A549 (cell line): ENCODE data around the gene AUTS2. TPM values are rescaled to one million over a fixed set of nuclear protein-coding genes. Genes with fewer than 3 reads are reported as not detected.

Experiments used
- ATAC-seq, 2 experiments: fragments of 200-7000 bp in 1 of 2; fragments of >200 bp in 1 of 2; cut with Nextera tagmentation in 1 of 2; cut with Tn5 transposase in 1 of 2; 3 replicates each; pipeline versions ENCODE4 v1.8.0 to v1.9.1; 2018 to 2020; ENCODE audit warnings: mild to moderate bottlenecking in 1 of 2, moderate library complexity in 1 of 2
- CTCF ChIA-PET: fragments of 300-600 bp; sonication (Branson Sonifier 250); formaldehyde crosslinking; extraction: SDS; loops from one replicate; lab custom pipeline; 2021; ENCODE audit warnings: antibody characterized with exemption, inconsistent platforms; lab: Yijun Ruan, JAX
- POLR2A ChIA-PET: fragments of 350-600 bp; formaldehyde crosslinking; extraction: SDS; loops from one replicate; lab custom pipeline; 2021; ENCODE audit warnings: antibody characterized with exemption, inconsistent platforms; lab: Yijun Ruan, JAX
- DNase-seq, 2 experiments: peaks; one replicate each; pipeline versions ENCODE4 v3.0.0 to v3.0.0-alpha.2; 2011 to 2016; ENCODE audit warnings: low read depth in 1 of 2, low spot score in 1 of 2
- FAIRE-seq: peaks from 2 replicates; lab custom pipeline; 2011; peaks lifted over from hg19 to GRCh38; lab: Jason Lieb, UNC
- H3K27ac ChIP-seq, 2 experiments: fragments of >200 bp; sonication (Bioruptor Twin); formaldehyde crosslinking; 3 replicates each; pipeline ENCODE4 v1.5.1; 2016 to 2017
- H3K4me1 ChIP-seq: fragments of >200 bp; sonication (Bioruptor Twin); formaldehyde crosslinking; 3 replicates; pipeline ENCODE4 v1.6.1; 2016
- H3K4me2 ChIP-seq: fragments of >200 bp; sonication (Bioruptor Twin); formaldehyde crosslinking; 3 replicates; pipeline ENCODE4 v1.6.1; 2016
- H3K4me3 ChIP-seq: fragments of >200 bp; sonication (Bioruptor Twin); formaldehyde crosslinking; 3 replicates; pipeline ENCODE4 v1.5.1; 2016
- H3K9me3 ChIP-seq: fragments of >200 bp; sonication (Bioruptor Twin); formaldehyde crosslinking; 3 replicates; pipeline ENCODE4 v1.6.1; 2016
- ATOH8 ChIP-seq: fragments of 250-450 bp; sonication (Bioruptor Pico); IDR thresholded peaks from 2 replicates; pipeline ENCODE4 v1.5.0; 2020; ENCODE audit warnings: low read depth, mild to moderate bottlenecking, moderate library complexity
- BCL3 ChIP-seq: fragments of >200 bp; sonication (Bioruptor Twin); formaldehyde crosslinking; IDR thresholded peaks from 3 replicates; pipeline ENCODE4 v1.6.1; 2016
- CBX2 ChIP-seq: fragments of 200-600 bp; sonication (generic); IDR thresholded peaks from 2 replicates; pipeline ENCODE4 v1.6.1; 2016; ENCODE audit warnings: low read depth, mild to moderate bottlenecking, borderline replicate concordance
- CBX8 ChIP-seq: fragments of 200-600 bp; sonication (generic); IDR thresholded peaks from 2 replicates; pipeline ENCODE4 v1.6.1; 2016
- CEBPB ChIP-seq, 2 experiments: fragments of >200 bp in 1 of 2; sonication (Bioruptor Twin) in 1 of 2; formaldehyde crosslinking in 1 of 2; IDR thresholded peaks; 2 replicates each; pipeline ENCODE4 v1.6.1; 2012 to 2016
- CHD4 ChIP-seq: fragments of 200-600 bp; sonication (generic); IDR thresholded peaks from 2 replicates; pipeline ENCODE4 v1.6.1; 2016; ENCODE audit warnings: antibody characterized with exemption, mild to moderate bottlenecking, borderline replicate concordance
- EHF ChIP-seq: fragments of 250-450 bp; sonication (Bioruptor Pico); IDR thresholded peaks from 2 replicates; pipeline ENCODE4 v1.5.0; 2020; ENCODE audit warnings: mild to moderate bottlenecking
- ESRRA ChIP-seq: fragments of 150-350 bp; IDR thresholded peaks from 2 replicates; pipeline ENCODE4 v1.6.1; 2014; ENCODE audit warnings: mild to moderate bottlenecking, low read length, borderline replicate concordance
- FOSB ChIP-seq: fragments of 250-450 bp; sonication (Bioruptor Pico); IDR thresholded peaks from 2 replicates; pipeline ENCODE4 v1.5.0; 2020; ENCODE audit warnings: mild to moderate bottlenecking, moderate library complexity
- FOXS1 ChIP-seq: fragments of 250-450 bp; sonication (Bioruptor Pico); IDR thresholded peaks from 2 replicates; pipeline ENCODE4 v1.5.0; 2020; ENCODE audit warnings: mild to moderate bottlenecking, moderate library complexity
- GATA3 ChIP-seq: IDR thresholded peaks from 2 replicates; pipeline ENCODE4 v1.6.1; 2012; ENCODE audit warnings: borderline replicate concordance
- HEYL ChIP-seq: fragments of 250-450 bp; sonication (Bioruptor Pico); IDR thresholded peaks from 2 replicates; pipeline ENCODE4 v1.8.0; 2021; ENCODE audit warnings: mild to moderate bottlenecking, moderate library complexity
- HOXA7 ChIP-seq: fragments of 250-450 bp; sonication (Bioruptor Pico); IDR thresholded peaks from 2 replicates; pipeline ENCODE4 v1.5.0; 2020; ENCODE audit warnings: mild to moderate bottlenecking, moderate library complexity
- HOXB13 ChIP-seq: fragments of 250-450 bp; sonication (Bioruptor Pico); IDR thresholded peaks from 2 replicates; pipeline ENCODE4 v1.5.0; 2020; ENCODE audit warnings: low read depth, mild to moderate bottlenecking, moderate library complexity
- MAFK ChIP-seq: fragments of 450-650 bp; IDR thresholded peaks from 2 replicates; pipeline ENCODE4 v1.6.1; 2014; ENCODE audit not compliant: partially characterized antibody
- MAX ChIP-seq: IDR thresholded peaks from 2 replicates; pipeline ENCODE4 v1.6.1; 2012
- MAZ ChIP-seq: fragments of 150-350 bp; IDR thresholded peaks from 2 replicates; pipeline ENCODE4 v1.6.1; 2014; ENCODE audit warnings: antibody characterized with exemption, low read depth, low read length, borderline replicate concordance
- MYC ChIP-seq: IDR thresholded peaks from 2 replicates; pipeline ENCODE4 v1.6.1; 2012; ENCODE audit warnings: mild to moderate bottlenecking, inconsistent platforms, low read length, improper control_type of control experiment, borderline replicate concordance
- NFE2L2 ChIP-seq: fragments of 150-350 bp; conservative IDR thresholded peaks from 2 replicates; pipeline ENCODE4 v1.6.1; 2014; ENCODE audit warnings: low read length
- NPAS2 ChIP-seq: fragments of 250-450 bp; sonication (Bioruptor Pico); IDR thresholded peaks from 2 replicates; pipeline ENCODE4 v1.8.0; 2022; ENCODE audit warnings: mild to moderate bottlenecking, moderate library complexity, borderline replicate concordance
- NR3C1 ChIP-seq: fragments of >200 bp; sonication (Bioruptor Twin); formaldehyde crosslinking; IDR thresholded peaks from 3 replicates; pipeline ENCODE4 v1.6.1; 2017
- RAD21 ChIP-seq, 2 experiments: fragments of >200 bp in 1 of 2; sonication (Bioruptor Twin) in 1 of 2; formaldehyde crosslinking in 1 of 2; IDR thresholded peaks in 1 of 2; conservative IDR thresholded peaks in 1 of 2; 2 replicates in 1 of 2; 3 replicates in 1 of 2; pipeline ENCODE4 v1.6.1; 2012 to 2018; ENCODE audit warnings: inconsistent platforms in 1 of 2
- RNF2 ChIP-seq: fragments of 200-600 bp; sonication (generic); IDR thresholded peaks from 2 replicates; pipeline ENCODE4 v1.6.1; 2016; ENCODE audit warnings: low read depth, mild to moderate bottlenecking, antibody characterized with exemption, moderate library complexity, borderline replicate concordance
- SMC3 ChIP-seq: fragments of >200 bp; sonication (Bioruptor Twin); formaldehyde crosslinking; IDR thresholded peaks from 3 replicates; pipeline ENCODE4 v1.6.1; 2018; ENCODE audit warnings: inconsistent platforms
- USF2 ChIP-seq: fragments of 450-650 bp; IDR thresholded peaks from 2 replicates; pipeline ENCODE4 v1.6.1; 2014; ENCODE audit warnings: antibody characterized with exemption
- ZSCAN20 ChIP-seq: fragments of 250-450 bp; sonication (Bioruptor Pico); IDR thresholded peaks from 2 replicates; pipeline ENCODE4 v1.8.0; 2022; ENCODE audit warnings: mild to moderate bottlenecking, moderate library complexity
- WGBS: methylation state at CpG from one replicate; pipeline ENCODE4 v1.1.6; 2017; ENCODE audit errors: missing lambda C conversion rate; 5-methylcytosine and 5-hydroxymethylcytosine counted together
- polyA plus RNA-seq, 4 experiments: library from polyadenylated mRNA; depleted of rRNA in 3 of 4; stranded (reverse); fragments of >200 nt; fragmentation: RNase III in 1 of 4; extraction: RNeasy Plus Mini Kit Qiagen cat#74134 plus additional on column Dnase treatment in 1 of 4; gene quantifications; 2 replicates in 3 of 4; 3 replicates in 1 of 4; pipeline ENCODE4 v1.2.3, GENCODE V29; 2011 to 2017

The AUTS2 gene
- polyA plus RNA-seq, 2 of the 4 experiments (the other 2 are of a cell fraction): 1.6 to 3.6 TPM

GRCh38 chr7:70218006-70218405, 619.7 kb downstream of the AUTS2 start:
- ChIA-PET CTCF (no interaction called here), POLR2A (no interaction called here)
- Histone ChIP-seq H3K4me3 (no peak overlapping the region), H3K9me3 (no peaks in the 10 kb centered on the region), H3K4me1 (peaks cover 7% of the 10 kb centered on the region; the same call in 2 of the 3 replicates), H3K4me2 (no peak overlapping the region), H3K27ac (no peak overlapping the region)
- WGBS: 23% methylated on average over 3 of the region's 3 CpGs
- ATAC-seq (no peak), DNase-seq (no peak), FAIRE-seq (no peak)
- no peak for TF ChIP-seq BCL3
- TF ChIP-seq CBX8: no peak
- no peak for TF ChIP-seq HOXA7 (CRISPR knock-in tag)
- no peak for TF ChIP-seq MYC
- no peak for TF ChIP-seq HOXB13 (CRISPR knock-in tag)
- TF ChIP-seq NFE2L2: no peak
- no peak for TF ChIP-seq ATOH8 (CRISPR knock-in tag)
- no peak for TF ChIP-seq MAZ
- no peak for TF ChIP-seq EHF (CRISPR knock-in tag)
- TF ChIP-seq SMC3: no peak
- TF ChIP-seq NPAS2 (CRISPR knock-in tag): no peak
- TF ChIP-seq ESRRA: no peak
- no peak for TF ChIP-seq GATA3
- no peak for TF ChIP-seq FOSB
- no peak for TF ChIP-seq MAFK
- TF ChIP-seq FOXS1 (CRISPR knock-in tag): no peak
- no peak for TF ChIP-seq RAD21 (conservative IDR thresholded peaks at IDR 0.05 in 1 of 2, IDR thresholded peaks at IDR 0.05 in 1 of 2)
- no peak for TF ChIP-seq CHD4

GRCh38 chr7:70219061-70219460, 620.8 kb downstream of the AUTS2 start:
- no peak for ATAC-seq
- TF ChIP-seq HOXB13 (CRISPR knock-in tag) (no peak), BCL3 (no peak), CEBPB (IDR thresholded peaks at IDR 0.05) (no peak), ESRRA (no peak), ZSCAN20 (CRISPR knock-in tag) (no peak), USF2 (no peak), RNF2 (no peak), NR3C1 (no peak), HEYL (CRISPR knock-in tag) (no peak), CBX2 (no peak), FOSB (no peak), MAX (no peak), MAZ (no peak)
- TF ChIP-seq, all 56 proteins: peak for 0
- CTCF ChIA-PET: no interaction called here
- POLR2A ChIA-PET: no interaction called here
- Histone ChIP-seq H3K9me3 (no peaks in the 10 kb centered on the region), H3K4me1 (peaks cover 7% of the 10 kb centered on the region; the same call in 2 of the 3 replicates), H3K4me3 (no peak overlapping the region), H3K4me2 (no peak overlapping the region), H3K27ac (no peak overlapping the region)
- no peak for DNase-seq
- no peak for FAIRE-seq
- 58% methylated on average over 4 of the region's 4 CpGs for WGBS
